ENCODE results near the gene OR4K5.

GRCh38 chr14:19947413-19948090, 27.1 kb downstream of the OR4K5 start:
- TF ChIP-seq ZNF777 (tag by site-specific recombination; IDR thresholded peaks at IDR 0.05; ENCODE audit: borderline replicate concordance) (no peak), ZNF510 (tag by site-specific recombination; IDR thresholded peaks at IDR 0.05; ENCODE audit: insufficient replicate concordance) (no peak), ZNF530 (tag by site-specific recombination; IDR thresholded peaks at IDR 0.05; ENCODE audit: low read depth) (no peak), PRDM10 (tag by site-specific recombination; IDR thresholded peaks at IDR 0.05) (no peak), ZNF114 (tag by site-specific recombination; IDR thresholded peaks at IDR 0.05) (no peak), SP3 (tag by site-specific recombination; IDR thresholded peaks at IDR 0.05) (no peak), ZNF76 (tag by site-specific recombination; IDR thresholded peaks at IDR 0.05; ENCODE audit: borderline replicate concordance, low read depth) (no peak), SETDB1 (IDR thresholded peaks at IDR 0.05; ENCODE audit: insufficient read length, low read length) (no peak)

All from HEK293 (cell line).